ENCODE measurements around the gene IQSEC1. TPM values are rescaled to one million over a fixed set of nuclear protein-coding genes. Genes with fewer than 3 reads are reported as not detected.

The IQSEC1 gene
- total RNA-seq, 1 donor from 2014 or later, result 211 TPM

GRCh38 chr3:12967606-12968351 is 105.5 kb downstream of the IQSEC1 start:
- H3K4me1 Mint-ChIP-seq (ENCODE audit: low read depth, unreplicated experiment), result peaks cover 72% of the 10 kb centered on the region
- peak overlapping the region; percentile 78 for H3K4me3 Mint-ChIP-seq (ENCODE audit: unreplicated experiment)
- no peaks in the 10 kb centered on the region for H3K36me3 Mint-ChIP-seq (ENCODE audit: unreplicated experiment)
- peaks cover 41% of the 10 kb centered on the region for H3K9me3 Mint-ChIP-seq (ENCODE audit: unreplicated experiment)
- peak overlapping the region; percentile 64 for H3K27ac Mint-ChIP-seq (ENCODE audit: unreplicated experiment)
- DNase-seq, result peak; percentile 86
- TF ChIP-seq, protein P1, sequence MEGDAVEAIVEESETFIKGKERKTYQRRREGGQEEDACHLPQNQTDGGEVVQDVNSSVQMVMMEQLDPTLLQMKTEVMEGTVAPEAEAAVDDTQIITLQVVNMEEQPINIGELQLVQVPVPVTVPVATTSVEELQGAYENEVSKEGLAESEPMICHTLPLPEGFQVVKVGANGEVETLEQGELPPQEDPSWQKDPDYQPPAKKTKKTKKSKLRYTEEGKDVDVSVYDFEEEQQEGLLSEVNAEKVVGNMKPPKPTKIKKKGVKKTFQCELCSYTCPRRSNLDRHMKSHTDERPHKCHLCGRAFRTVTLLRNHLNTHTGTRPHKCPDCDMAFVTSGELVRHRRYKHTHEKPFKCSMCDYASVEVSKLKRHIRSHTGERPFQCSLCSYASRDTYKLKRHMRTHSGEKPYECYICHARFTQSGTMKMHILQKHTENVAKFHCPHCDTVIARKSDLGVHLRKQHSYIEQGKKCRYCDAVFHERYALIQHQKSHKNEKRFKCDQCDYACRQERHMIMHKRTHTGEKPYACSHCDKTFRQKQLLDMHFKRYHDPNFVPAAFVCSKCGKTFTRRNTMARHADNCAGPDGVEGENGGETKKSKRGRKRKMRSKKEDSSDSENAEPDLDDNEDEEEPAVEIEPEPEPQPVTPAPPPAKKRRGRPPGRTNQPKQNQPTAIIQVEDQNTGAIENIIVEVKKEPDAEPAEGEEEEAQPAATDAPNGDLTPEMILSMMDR (IDR thresholded peaks at IDR 0.05; ENCODE audit: partially characterized antibody, unreplicated experiment), result no peak
- H3K27me3 Mint-ChIP-seq (ENCODE audit: unreplicated experiment), result peaks cover 33% of the 10 kb centered on the region

DNA sequence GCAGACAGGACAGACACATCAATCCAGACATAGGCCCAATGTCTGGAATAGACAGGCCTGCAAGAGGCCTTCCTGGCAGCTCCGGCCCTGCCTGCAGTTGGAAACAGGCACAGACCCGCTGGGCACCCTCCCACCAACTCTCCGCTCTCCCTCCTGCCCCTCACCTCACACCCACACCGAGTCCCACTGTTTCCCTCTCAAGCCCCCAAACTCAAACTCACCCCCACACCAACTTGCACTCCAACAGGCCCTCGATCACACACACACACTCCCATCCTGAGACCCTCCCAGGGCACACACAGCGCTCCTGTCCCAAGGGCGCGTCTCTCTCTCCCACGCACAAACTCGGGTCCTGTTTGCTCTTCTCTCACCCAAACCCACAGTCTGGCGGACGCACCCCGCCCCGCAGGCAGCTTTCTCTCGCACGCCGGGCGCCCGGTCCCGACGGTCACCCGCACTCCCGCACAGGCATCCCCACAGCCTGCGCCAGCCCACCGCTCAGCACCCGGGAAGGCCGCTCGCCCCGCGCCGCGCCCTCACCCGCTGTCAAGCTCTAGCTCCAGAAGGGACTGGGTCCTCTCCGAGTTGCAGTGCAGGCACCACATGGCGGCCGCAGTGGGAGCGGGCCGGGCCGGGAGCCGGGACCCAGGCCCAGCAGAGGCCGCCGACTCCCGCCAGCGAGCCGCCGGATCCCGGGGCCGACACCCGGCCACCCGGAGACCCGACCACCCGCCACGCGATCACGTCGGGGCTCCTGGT is 106.2 kb downstream of the IQSEC1 start:
- H3K27me3 Mint-ChIP-seq (ENCODE audit: unreplicated experiment), result peaks cover 36% of the 10 kb centered on the region
- TF ChIP-seq, protein P1 (IDR thresholded peaks at IDR 0.05; ENCODE audit: partially characterized antibody, unreplicated experiment), result no peak
- peak overlapping the region; percentile 99 for H3K27ac Mint-ChIP-seq (ENCODE audit: unreplicated experiment)
- no peaks in the 10 kb centered on the region for H3K36me3 Mint-ChIP-seq (ENCODE audit: unreplicated experiment)
- DNase-seq, result peak; percentile 54
- H3K4me3 Mint-ChIP-seq (ENCODE audit: unreplicated experiment), result peak overlapping the region; percentile 96
- H3K9me3 Mint-ChIP-seq (ENCODE audit: unreplicated experiment), result peaks cover 42% of the 10 kb centered on the region
- H3K4me1 Mint-ChIP-seq (ENCODE audit: low read depth, unreplicated experiment), result peaks cover 77% of the 10 kb centered on the region

- Mint-ChIP-seq H3K27me3 (ENCODE audit: unreplicated experiment) (peaks cover 36% of the 10 kb centered on the region), H3K4me1 (ENCODE audit: low read depth, unreplicated experiment) (peaks cover 83% of the 10 kb centered on the region), H3K36me3 (ENCODE audit: unreplicated experiment) (no peaks in the 10 kb centered on the region), H3K9me3 (ENCODE audit: unreplicated experiment) (peaks cover 48% of the 10 kb centered on the region), H3K27ac (ENCODE audit: unreplicated experiment) (peak overlapping the region; percentile 99), H3K4me3 (ENCODE audit: unreplicated experiment) (peak overlapping the region; percentile 96)
- DNase-seq, result peak; percentile 83
- TF ChIP-seq, protein P1 (IDR thresholded peaks at IDR 0.05; ENCODE audit: partially characterized antibody, unreplicated experiment), result no peak
Observed at GRCh38 chr3:12965999-12966846, 107.0 kb downstream of the IQSEC1 start.

GRCh38 chr3:12964711-12965612 is 108.3 kb downstream of the IQSEC1 start:
- H3K4me1 Mint-ChIP-seq (ENCODE audit: low read depth, unreplicated experiment), result peaks cover 82% of the 10 kb centered on the region
- H3K27ac Mint-ChIP-seq (ENCODE audit: unreplicated experiment), result peak overlapping the region; percentile 99
- no peaks in the 10 kb centered on the region for H3K36me3 Mint-ChIP-seq (ENCODE audit: unreplicated experiment)
- H3K4me3 Mint-ChIP-seq (ENCODE audit: unreplicated experiment), result peak overlapping the region; percentile 96
- TF ChIP-seq, protein P1 (IDR thresholded peaks at IDR 0.05; ENCODE audit: partially characterized antibody, unreplicated experiment), result no peak
- no peak for DNase-seq
- peaks cover 51% of the 10 kb centered on the region for H3K9me3 Mint-ChIP-seq (ENCODE audit: unreplicated experiment)
- peaks cover 39% of the 10 kb centered on the region for H3K27me3 Mint-ChIP-seq (ENCODE audit: unreplicated experiment)

All from glutamatergic neuron (in vitro differentiated cells).